GM18519 (cell line): Measurements from ENCODE around the gene CREBRF.
"Not testable (repeated sequence)": the region's sequence is repeated elsewhere in the genome, so short reads cannot be mapped to it uniquely, and the experiment has no call there.

Source experiments
- ATAC-seq: cut with Tn5 transposase; IDR thresholded peaks from one replicate; pipeline ENCODE4 v1.9.1; 2021; ENCODE audit warnings: mild to moderate bottlenecking, moderate library complexity; ENCODE audit not compliant: unreplicated experiment, low FRiP score

Gene CREBRF

DNA sequence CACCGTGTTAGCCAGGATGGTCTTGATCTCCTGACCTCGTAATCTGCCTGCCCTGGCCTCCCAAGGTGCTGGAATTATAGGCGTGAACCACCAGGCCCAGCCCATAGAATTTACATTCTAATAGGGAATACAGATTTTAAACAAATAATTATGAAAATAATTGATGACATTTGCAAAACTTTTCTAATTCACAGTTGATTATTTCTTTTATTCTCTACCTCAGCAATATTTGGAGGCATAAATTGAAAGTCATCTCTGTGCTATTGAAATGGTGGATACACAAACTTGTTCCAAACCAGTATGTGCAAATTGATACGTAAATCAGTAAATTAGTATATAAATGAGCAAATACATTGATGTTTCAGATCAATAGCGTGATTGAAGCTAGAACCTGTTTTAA, 96.4 kb downstream of the CREBRF start:
- ATAC-seq = no peak

DNA sequence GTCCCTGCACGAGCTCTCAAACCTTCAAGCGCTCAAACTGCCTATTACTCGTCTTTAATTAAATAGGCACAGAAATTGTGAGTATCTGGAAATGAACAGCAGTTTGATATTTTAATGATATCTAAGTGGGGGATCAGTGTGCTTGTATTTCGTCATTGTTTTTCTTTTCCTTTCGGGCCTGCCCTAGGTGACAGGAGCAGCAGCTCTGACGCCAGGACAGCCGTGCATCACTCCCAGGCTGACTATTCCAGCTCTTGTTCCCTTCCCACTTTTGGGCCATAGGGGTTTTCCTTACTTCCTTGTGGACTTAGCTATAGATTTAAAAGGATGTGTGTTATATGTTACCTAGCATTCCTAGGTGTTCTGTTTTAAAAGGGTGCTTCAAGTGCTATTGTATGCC, 97.7 kb downstream of the CREBRF start:
- ATAC-seq = no peak

DNA sequence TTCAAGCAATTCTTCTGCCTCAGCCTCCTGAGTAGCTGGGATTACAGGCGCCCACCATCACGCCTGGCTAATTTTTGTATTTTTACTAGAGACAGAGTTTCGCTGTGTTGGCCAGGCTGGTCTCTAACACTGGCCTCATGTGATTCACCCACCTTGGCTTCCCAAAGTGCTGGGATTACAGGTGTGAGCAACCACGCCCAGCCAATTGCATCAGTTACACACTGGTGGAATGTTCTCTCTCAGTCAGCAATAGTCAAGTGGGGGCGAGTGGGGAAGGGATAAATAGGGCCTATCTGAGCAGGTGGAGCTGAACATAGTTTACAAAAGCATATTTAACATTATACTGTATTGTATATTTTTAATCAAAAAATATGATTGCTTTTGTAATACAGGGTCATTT, 98.5 kb downstream of the CREBRF start:
- not testable (repeated sequence) for ATAC-seq

DNA sequence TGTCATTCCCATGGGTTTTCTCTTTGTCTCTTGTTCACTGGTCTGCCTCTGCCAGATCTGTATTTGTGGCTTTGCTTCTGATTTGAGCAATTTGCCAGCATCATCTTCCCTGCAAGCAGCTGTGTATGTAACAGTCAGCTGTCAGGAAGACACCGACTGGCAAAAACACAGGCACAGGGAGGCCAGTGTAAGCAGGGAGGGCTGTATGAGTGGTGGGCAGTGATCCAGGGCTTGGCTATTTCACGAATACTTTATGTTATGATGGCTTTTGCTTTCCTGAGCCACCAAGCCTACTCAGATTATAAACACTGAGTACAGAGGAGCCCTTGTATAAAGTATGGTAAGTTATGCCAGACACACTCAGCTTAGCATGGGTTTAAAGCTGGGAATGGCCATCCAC, 99.8 kb downstream of the CREBRF start:
- no peak for ATAC-seq

DNA sequence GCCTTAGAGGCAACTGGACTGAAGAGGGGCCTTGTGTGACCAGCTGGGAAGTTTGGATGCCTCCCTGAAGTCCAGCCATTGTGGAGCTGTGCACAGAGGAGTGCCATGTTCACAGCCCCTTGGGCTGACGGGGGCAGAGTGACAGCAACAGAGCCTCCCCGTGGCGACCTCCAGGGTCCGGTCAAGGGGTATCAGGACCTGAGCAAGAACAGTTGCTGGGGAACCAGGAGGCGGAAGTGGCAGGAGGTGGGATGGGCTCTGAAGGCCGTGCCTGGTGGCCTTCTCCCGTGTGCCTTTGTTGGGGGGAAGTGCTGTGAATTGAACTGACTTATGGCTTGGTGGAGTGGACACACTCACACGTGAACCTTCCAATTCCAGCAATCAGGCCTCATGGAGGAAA, 102.2 kb downstream of the CREBRF start:
- no peak for ATAC-seq

DNA sequence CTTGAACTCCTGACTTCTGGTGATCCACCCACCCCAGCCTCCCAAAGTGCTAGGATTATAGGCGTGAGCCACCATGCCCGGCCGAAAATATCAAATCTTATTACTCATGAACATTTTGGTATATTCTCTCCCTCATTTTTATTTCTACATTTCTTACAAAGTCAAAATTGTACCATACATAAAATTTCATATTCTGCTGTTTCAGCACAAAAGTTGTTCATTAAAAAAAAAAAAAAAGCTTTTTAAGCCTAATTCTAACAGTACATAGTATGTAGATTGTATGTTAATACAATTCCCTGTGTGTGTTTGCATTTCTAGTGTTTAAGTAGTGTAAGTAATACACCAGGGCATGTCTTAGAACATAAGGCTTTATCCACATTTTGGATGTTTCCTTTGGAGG, 103.1 kb downstream of the CREBRF start:
- no peak for ATAC-seq

DNA sequence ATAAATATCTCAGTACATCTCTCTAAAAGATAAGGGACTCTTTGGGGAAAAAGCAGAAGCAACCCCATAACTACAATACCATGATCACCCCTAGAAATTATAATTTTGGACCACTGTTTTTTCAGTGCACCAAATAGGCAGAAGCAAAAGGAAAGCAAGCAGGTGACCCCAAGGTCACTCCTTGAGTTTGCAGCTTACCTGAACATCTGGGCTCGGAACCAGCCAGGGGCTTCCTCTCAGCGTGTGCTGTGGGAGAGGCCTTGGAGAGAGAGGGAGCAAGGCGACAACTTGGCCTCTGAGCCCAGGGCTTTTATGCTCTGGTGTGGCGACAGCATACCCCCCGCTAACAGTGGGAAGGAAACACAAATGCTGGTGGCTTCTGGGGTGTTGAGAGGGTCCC, 105.0 kb downstream of the CREBRF start:
- ATAC-seq = no peak

DNA sequence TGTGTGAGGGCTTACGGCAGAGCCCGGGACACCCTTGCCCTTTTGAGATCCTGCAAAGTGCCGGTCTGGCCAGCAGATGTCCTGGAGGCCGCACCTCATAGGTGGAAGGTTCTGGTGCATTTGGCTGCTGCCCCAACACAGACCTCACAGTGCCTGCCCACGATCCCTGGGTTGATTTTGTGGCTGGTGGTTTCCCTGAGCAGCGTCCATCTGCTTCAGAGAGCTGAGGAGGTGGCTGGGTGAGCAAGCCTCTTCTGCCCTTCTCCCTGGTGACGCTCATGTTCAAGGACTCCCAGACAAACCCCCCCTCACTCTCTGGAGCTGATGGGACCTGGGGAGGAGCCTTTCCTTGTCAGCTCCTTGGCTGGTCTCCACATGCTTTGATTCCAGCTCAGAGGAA, 107.1 kb downstream of the CREBRF start:
- ATAC-seq = no peak

DNA sequence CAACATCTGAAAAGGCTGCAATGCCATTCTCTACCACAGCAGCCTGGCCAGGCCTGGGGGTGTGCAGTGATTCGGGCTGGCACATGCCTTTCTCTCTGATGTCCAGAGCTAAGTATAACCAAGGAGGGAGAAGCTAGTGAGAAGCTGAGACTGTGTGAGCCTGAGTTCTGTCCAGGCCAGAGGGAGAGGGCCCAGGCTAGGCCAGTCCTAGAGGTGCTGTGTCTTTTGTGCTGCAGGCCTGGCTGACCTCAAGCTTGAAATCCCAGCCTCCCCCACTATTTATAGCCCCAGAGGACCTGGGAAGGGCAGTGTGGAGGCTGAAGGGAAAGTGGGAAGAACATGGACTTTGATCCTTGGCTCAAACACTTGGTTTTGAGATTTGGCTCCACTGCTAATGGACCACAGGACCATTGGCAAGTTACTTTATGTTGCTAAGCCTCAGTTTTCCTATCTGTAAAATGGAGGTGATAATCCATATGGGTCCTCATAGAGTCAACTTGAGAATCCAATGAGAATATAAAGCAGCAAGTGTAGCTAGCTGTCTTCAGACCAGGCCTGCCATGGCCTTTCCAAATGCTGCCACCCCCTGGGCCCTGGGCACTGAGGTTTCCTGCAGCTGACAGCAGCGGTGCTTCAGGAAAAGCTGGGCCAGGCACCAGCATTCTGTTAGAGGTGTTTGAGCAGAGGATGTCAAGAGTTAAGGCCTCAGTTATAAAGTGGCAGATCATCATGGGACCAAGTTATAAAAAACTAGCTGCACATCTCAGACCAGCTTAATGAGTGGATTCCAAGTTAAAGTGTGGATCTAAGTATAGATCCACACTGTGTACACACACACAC, 109.2 kb downstream of the CREBRF start:
- no peak for ATAC-seq

DNA sequence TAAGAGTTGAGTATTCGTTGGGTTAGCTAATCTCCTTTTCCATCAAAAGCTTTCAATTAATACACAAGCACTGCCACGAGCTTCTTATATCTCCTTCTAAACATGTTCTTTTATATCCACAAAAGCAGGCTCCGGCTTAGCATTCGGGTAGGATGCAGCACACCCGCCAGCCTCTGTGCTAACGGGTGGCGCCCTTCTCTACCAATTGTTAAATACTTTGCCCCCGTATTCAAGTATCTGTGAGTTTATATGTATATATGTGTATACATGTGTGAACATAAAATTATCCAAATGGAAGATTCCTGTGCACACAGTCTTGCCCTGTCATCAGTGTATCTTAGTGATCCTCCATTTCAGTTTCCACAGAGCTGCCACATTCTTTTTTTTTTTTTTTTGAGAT, 116.0 kb downstream of the CREBRF start:
- ATAC-seq = no peak

DNA sequence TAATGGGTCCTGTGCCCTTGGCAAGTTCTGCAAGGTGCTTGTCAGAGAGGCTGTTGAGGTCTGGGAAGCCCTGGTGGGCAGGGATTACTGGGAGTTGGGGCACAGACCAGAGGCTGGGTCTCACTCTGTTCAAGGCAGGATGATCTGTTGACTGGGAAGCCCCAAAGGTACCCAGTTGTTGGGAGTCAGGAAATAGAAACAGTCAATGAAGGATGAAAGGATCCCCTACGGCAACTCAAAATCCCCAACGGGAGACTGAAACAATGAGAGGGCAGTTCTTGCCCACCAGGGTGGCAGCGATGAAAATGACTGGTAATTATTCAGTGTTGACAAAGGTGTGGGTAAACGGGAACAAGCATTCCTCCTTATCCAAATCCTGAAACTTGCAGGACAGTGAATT, 119.4 kb downstream of the CREBRF start:
- no peak for ATAC-seq

DNA sequence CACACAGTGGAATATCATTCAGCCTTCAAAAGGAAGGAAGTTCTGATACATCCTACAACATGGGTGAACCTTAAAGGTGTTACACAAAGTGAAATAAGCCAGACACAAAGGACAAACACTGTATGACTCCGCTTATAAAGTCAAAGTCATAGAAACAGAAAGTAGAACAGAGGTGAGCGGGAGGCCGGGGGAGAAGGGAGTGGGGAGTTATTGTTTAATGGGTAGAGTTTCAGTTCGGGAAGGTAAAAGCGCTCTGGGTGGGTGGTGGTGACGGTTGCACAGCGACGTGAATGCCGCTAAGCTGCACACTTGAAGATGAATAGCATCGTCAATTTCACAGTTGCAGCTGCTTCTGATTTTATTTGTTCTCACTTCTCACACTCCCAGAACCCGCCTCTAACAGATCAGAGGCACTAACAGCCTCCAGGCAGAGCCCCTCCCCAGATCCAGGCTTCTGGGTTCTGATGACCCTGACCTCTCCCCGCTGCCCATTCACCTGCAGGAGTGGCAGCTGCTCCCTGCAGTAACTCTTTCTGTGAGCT, 122.3 kb downstream of the CREBRF start:
- no peak for ATAC-seq

DNA sequence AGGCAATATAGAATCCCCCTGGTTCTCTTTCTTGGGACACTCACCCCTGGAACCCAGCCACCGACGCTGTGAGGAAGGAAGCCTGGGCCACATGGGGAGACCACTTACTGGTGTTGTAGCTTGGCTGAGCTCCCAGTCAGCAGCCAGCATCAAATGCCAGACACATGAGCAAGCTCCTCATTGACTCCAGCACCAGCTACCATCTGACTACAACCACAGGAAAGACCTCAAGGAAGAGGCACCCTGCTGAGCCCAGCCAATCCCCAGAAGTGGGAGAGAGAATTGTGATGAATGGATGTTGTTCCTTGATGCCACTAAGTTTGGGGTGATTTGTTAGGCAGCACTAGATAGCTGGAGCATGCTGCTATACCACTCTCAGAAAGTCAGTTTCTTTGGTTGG, 124.2 kb downstream of the CREBRF start:
- ATAC-seq = no peak

DNA sequence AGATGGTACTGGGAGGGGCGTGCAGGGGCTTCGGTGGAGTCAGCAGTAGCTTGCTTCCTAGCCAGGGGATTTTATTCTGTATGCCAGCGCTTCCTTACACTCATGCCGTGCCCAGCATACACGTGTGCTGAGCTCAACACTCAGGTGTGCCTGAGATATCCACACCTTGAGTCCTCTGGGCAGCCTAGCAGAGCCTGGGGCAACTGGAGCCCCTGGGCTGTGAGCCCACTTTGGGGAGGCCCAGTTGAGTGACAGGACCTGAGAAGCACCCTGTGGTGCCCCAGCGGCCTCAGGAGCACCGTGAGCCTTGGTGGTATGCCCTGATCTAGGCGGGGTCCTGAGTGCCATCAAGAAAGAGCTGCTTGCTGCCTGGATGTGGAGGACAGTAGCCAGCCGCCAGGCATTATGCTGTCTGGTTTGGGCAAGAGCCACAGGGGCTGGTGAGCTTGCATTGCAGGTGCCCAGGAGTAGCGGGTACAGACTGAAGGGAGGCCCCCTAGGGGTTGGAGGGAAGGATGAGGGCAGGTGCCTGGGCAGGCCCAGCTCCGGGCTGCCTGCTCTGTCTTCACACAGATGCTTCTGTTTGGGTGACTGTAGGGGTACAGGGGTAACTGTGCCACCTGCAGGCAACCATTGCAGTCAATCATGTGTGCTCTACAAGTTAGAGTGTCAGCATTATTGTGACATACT, 131.0 kb downstream of the CREBRF start:
- no peak for ATAC-seq

DNA sequence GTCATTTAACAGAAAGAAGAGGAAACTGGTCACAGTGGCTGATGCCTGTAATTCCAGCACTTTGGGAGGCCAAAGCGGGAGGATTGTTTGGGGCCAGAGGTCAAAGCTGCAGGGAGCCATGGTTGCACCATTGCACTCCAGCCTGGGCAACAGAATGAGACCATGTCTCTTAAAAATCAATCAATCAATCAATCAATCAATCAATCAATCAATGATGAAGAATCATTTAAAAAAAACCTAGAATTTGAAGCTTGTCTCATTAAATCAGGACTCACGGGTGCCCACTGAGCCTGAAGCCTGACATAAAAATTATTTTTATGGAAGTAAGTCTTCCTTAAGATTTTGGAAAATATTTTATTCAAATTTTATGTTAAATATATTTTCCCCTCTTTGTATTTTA, 132.1 kb downstream of the CREBRF start:
- ATAC-seq = no peak
